HG03039 (cell line): ENCODE measurements around the gene CELF2.
"Not testable (repeated sequence)": the region's sequence is repeated elsewhere in the genome, so short reads cannot be mapped to it uniquely, and the experiment has no call there.

Experiments
- ATAC-seq: cut with Tn5 transposase; IDR thresholded peaks from one replicate; pipeline ENCODE4 v1.9.1; 2021; ENCODE audit warnings: mild to moderate bottlenecking, moderate library complexity; ENCODE audit not compliant: unreplicated experiment

The CELF2 gene

DNA sequence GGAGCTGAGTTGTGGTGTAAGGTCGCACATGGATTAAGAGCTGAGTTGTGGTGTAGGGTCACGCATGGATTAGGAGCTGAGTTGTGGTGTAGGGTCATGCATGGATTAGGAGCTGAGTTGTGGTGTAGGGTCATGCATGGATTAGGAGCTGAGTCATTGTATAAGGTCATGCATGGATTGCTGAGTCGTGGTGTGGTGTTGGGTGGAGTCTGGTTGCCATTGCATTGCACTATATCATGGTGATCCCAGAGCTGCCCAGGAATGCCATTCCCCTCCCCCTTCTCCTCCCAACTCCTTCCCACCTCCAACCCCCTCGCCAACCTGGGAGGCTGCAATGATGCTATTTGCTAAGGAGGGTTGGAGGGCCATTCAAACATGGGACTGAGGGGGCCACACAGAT lies 349.2 kb downstream of the CELF2 start:
- ATAC-seq = not testable (repeated sequence)

DNA sequence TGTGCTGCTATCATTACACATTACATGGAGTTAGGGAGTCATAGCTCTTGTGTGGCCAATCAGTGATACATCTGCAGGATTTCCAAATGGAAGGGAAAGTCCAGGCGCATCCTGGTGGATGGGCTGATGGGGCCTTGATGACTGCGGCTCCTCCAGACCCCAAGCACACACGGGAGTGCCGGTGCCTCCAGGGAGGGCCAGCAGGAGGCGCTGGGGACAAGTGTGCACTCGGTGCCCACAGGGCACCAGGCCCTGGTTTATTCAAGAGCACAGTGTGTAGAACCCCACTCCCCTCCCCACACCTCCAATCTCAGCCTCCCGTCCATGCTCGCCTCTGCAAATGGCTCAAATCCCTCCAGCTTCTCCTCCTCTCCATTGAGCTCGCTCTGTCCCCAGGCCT lies 349.8 kb downstream of the CELF2 start:
- no peak for ATAC-seq

DNA sequence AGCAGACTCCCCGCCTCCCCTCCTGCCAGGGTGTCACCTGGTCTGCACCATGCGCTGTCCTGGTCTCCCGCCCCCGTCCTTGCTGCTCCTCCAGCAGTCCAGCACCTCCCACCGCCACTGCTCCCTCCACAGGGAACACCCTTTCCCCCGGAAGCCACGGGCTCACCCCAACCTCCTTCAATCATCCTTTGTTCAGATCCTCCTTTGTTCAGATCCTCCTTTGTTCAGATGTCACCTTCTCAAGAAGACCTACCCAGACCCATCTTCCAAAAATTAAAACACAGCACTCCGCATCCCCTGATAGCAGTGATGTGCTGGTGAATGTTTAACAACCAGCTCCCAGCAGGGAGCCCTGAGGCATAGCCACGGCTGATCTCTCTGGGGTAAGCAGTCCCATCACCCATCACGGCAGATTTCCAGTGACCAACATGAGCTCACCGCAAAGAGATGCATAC lies 356.1 kb downstream of the CELF2 start:
- ATAC-seq = no peak

DNA sequence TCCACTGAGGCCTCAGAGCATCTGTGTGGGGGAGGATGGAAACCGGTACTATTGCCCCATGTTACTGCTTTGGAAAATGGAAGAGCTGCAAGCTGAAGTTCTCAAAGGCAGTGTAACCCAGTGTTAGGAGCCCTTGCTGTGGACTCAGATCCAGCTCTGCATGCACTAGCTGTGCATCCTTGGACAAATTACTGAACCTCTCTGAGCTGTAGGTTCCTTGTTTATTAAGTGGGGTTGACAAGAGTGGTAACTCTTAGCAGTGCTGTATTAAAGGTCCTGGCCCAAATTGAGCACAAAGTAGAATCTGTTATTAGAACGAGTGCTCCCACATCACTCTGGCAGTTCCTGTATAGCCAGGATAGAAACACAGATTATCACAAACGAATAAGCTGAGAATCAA lies 359.6 kb downstream of the CELF2 start:
- no peak for ATAC-seq

DNA sequence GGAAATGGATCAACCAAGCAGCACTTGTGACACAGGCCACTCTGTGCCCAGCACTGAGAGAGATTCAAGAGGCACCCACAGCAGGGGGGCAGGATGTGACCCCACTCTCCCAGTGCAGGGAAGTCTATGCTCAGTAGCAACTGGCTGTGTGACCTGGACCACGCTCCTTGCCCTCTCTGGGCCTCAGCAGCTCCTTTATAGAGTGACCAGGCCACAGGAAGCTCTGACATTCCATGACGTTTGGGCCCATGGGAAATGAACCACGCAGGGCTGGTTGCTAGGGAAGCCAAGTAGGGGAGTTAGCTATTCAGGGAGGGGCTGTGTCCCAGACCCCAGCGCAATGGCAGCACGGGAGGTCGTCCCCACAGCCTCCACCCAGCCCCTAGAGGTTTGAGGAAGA lies 361.2 kb downstream of the CELF2 start:
- no peak for ATAC-seq

DNA sequence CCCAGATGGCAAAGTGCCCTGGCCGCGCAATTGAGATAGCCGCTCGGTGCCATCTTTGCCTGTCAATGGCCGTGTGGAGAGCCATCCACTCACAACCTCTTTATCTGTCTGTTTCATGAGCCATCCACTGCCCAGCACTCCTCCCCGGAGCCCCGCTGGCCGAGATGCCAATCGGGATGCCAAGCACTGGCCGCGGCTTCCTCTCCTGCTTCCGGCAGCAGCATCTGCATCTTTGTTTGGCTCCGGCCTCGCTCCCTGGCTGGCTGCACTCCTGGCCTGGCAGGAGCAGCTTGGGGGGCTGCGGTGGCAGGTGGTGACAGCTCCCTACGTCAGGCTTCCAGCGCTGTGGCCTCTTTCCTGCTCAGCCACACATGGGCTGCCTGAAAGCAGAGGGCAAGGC lies 362.1 kb downstream of the CELF2 start:
- ATAC-seq = no peak

DNA sequence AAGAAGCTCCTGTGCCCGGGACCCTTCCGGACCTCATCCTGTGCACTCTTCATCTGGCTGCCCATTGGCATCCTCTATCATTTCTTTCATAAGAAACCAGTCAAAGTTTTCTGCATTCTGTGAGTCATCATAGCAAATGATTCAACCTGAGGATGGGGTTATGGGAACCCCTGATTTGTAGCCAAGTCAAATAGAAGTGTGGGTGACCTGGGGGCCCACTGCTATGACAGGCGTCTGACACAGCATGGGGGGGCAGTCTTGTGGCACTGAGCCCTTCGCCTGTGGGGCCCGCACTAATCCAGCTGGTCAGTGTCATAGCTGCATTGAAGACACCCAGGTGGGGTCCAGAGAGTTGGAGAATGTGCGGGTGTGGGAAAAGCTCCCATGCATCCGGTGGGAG lies 363.4 kb downstream of the CELF2 start:
- no peak for ATAC-seq

DNA sequence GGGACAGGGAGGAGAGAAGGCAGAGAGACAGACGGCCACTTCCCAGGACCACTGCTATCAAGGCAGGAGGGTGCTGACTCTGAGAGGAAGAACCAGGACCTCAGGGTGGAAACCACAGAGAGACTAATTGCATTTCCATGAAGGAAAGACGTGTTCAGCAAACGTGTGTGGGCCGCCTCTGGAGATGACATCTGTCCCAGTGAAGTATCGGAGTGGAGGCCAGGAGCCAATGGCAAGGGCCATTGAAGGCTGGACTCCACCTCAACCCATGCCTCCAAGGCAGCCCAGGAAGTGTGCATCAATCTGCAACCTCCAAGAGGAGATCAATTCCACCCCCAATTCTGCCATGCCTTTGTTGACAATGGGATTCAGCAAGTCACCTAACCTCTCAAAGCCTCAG lies 363.8 kb downstream of the CELF2 start:
- ATAC-seq = no peak

DNA sequence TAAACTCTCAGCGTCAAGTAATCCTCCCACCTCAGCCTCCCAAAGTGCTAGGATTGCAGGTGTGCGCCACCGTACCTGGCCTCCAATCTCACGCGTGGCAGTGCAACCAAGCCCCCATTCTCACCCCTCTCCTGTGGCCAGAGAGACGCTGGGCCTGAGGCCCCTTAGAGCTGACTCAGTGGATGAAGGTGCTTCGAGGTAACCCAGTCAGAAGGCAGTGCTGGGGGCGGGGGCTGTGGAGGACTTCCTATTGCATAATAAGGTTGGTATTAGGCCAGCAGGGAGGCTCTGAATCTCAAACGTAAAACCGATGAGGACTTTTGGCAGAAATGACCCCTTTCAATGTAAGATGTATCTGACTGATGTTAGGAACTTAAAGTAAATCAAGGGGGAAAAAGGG lies 364.5 kb downstream of the CELF2 start:
- no peak for ATAC-seq

DNA sequence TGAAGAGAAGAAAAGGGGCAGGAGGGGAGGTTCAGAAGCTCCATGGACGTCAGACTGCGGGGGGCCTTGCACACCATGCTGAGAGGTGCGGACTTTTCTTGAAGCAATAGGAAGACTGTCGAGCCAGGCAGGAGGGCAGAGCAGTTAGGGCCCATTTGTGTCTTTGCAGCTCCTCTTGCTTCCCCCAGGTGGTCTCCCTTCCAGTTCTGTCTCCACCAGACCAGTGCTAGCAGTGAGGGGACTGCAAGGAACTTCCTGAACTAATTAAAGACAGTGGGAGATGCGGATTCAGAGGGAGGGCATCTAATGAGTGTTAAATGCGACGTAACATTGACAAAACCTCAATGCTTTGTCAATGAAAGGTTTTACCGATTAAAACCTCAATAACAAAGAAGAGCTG lies 368.4 kb downstream of the CELF2 start:
- no peak for ATAC-seq
